Activated CD4-positive, alpha-beta memory T cell treated with anti-CD3 and anti-CD28 coated beads, Interleukin-2, amount 10 ng/mL, durations not matched to agents 7 days and 5 days (primary cell): Measurements from ENCODE around the gene TSHZ3. TPM values are rescaled to one million over a fixed set of nuclear protein-coding genes. Genes with fewer than 3 reads are reported as not detected.

ENCODE experiments used
- CTCF ChIA-PET: fragments of 350-600 bp; sonication (Branson Sonifier 250); formaldehyde crosslinking; loops from one replicate; lab custom pipeline; 2021; ENCODE audit warnings: antibody characterized with exemption, inconsistent platforms; lab: Charles Lee
- POLR2A ChIA-PET: fragments of 350-600 bp; sonication (Branson Sonifier 250); formaldehyde crosslinking; loops from one replicate; lab custom pipeline; 2021; ENCODE audit warnings: antibody characterized with exemption; lab: Charles Lee
- DNase-seq: peaks from one replicate; pipeline ENCODE4 v3.0.0-alpha.2; 2020
- H3K27ac Mint-ChIP-seq: one replicate; pipeline ENCODE4 v1.8.0; 2021; ENCODE audit warnings: mild to moderate bottlenecking, mixed read lengths
- H3K27me3 Mint-ChIP-seq: one replicate; pipeline ENCODE4 v1.8.0; 2021; ENCODE audit warnings: mixed read lengths
- H3K36me3 Mint-ChIP-seq: one replicate; pipeline ENCODE4 v1.8.0; 2021; ENCODE audit warnings: low read depth, mixed read lengths
- H3K4me1 Mint-ChIP-seq: one replicate; pipeline ENCODE4 v1.8.0; 2021; ENCODE audit warnings: mixed read lengths
- H3K4me3 Mint-ChIP-seq: one replicate; pipeline ENCODE4 v1.8.0; 2021; ENCODE audit warnings: mild to moderate bottlenecking, mixed read lengths
- H3K9me3 Mint-ChIP-seq: one replicate; pipeline ENCODE4 v1.8.0; 2021; ENCODE audit warnings: mixed read lengths
- total RNA-seq, 2 experiments: library from RNA; stranded (reverse); gene quantifications; one replicate each; pipeline ENCODE4 v1.2.3, GENCODE V29; 2021

The TSHZ3 gene
- total RNA-seq, 2 experiments from 2014 or later: 3.0 to 4.2 TPM

DNA sequence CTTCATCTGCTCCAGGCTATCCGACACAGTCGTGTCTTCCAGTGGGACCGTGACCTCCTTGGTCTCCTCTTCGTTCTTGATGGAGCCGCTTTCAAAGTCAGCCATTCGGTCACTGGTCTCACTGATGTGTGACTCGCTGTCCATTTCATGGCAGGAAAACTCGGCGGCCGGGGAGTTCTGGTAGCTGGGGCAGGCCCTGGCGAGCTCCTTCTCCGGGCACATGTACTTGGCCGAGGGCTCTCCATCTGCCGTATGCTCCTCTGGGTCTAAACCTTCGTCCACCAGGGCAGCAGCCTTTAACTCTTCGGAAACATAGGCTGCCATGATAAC is 69.8 kb downstream of the TSHZ3 start:
- no peaks in the 10 kb centered on the region for H3K4me1 Mint-ChIP-seq
- no peaks in the 10 kb centered on the region for H3K27me3 Mint-ChIP-seq
- no peaks in the 10 kb centered on the region for H3K36me3 Mint-ChIP-seq
- no peak overlapping the region for H3K27ac Mint-ChIP-seq
- no peak for DNase-seq
- H3K9me3 Mint-ChIP-seq: no peaks in the 10 kb centered on the region
- ChIA-PET CTCF (no interaction called here), POLR2A (no interaction called here)
- H3K4me3 Mint-ChIP-seq: no peak overlapping the region

DNA sequence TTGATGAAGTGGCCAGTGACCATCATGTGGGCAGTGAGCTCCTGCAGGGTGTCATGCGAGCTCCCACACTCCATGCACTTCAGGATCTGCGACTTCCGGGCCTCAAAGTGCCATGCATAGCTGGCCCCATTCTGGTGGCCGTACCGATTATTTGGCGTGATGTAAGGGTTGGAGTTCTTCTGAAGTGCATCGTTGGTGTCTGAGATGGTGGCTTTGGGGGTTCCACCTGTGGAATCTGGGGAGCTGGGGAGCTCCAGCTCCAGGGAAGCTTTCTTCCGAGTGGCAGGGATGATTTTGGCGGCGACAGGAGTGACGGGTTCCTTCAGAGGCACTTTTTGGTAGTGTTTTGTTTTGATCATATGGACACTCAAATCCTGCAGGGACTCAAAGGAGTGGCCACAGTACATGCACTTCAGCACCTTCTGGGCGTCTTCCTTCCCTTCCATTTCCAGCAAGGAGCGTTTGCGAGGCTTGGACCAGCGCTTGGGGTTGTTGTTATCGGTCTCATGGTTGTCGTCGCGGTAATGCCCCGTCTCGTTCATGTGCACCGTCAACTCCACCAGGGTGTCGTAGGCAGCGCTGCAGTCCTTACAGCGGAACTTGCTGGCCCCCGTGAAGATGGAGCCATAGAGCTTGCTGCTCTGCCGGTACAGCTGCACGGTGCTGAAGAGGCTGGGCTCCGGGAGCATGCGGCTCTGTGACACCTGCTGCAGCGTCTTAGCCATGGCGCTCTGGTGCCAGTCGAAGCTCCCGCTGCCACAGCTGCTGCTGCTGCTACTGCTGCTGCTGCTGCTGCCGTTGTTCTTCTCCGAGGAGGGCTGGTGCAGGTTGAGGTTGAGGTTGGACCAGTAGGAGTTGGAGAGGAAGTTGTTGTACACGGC is 70.4 kb downstream of the TSHZ3 start:
- ChIA-PET CTCF (no interaction called here), POLR2A (no interaction called here)
- no peaks in the 10 kb centered on the region for H3K27me3 Mint-ChIP-seq
- H3K27ac Mint-ChIP-seq: no peak overlapping the region
- no peak for DNase-seq
- no peak overlapping the region for H3K4me3 Mint-ChIP-seq
- H3K4me1 Mint-ChIP-seq: no peaks in the 10 kb centered on the region
- H3K9me3 Mint-ChIP-seq: no peaks in the 10 kb centered on the region
- H3K36me3 Mint-ChIP-seq: no peaks in the 10 kb centered on the region

- no peaks in the 10 kb centered on the region for H3K27me3 Mint-ChIP-seq
- ChIA-PET CTCF (no interaction called here), POLR2A (no interaction called here)
- H3K4me1 Mint-ChIP-seq: no peaks in the 10 kb centered on the region
- H3K27ac Mint-ChIP-seq: no peak overlapping the region
- DNase-seq: no peak
- H3K4me3 Mint-ChIP-seq: no peak overlapping the region
- H3K9me3 Mint-ChIP-seq: no peaks in the 10 kb centered on the region
- no peaks in the 10 kb centered on the region for H3K36me3 Mint-ChIP-seq
These were observed 71.7 kb downstream of the TSHZ3 start for GRCh38 chr19:31277516-31277915.

DNA sequence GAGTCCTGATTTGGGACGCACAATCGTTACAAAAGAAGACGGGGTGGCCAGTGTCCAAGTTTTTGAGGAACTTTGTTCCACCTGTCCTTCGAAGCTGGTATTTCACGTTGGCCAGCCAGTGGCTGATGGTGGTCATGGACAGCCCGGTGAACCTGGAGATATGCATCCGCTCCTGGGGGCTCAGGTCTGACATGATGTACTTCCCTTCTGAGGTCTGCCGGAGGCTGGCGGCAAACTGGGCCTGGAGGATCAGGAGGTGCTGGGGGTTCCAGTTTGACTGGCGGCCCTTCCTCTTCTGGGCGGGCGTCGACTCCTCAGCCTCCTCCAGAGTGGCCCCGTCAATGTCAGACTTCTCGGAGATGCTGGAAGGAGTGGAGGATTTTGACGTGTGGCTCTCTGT is 72.4 kb downstream of the TSHZ3 start:
- H3K9me3 Mint-ChIP-seq: no peaks in the 10 kb centered on the region
- H3K27ac Mint-ChIP-seq: no peak overlapping the region
- CTCF ChIA-PET: no interaction called here
- no peaks in the 10 kb centered on the region for H3K4me1 Mint-ChIP-seq
- no peak overlapping the region for H3K4me3 Mint-ChIP-seq
- DNase-seq: no peak
- H3K36me3 Mint-ChIP-seq: no peaks in the 10 kb centered on the region
- POLR2A ChIA-PET: no interaction called here
- H3K27me3 Mint-ChIP-seq: no peaks in the 10 kb centered on the region

DNA sequence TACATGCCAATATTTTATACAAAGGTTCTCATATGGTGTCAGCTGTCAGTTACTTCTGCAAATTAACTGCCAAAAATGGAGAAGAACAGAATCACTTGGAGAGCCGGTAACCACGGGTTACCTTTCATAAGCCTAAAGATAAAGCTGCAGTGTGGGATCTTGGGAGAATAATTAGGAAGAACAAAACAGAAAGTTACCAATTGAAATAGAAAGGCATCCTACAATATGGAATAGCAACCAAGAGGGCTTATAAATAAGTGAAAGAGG is 74.2 kb downstream of the TSHZ3 start:
- H3K9me3 Mint-ChIP-seq: no peaks in the 10 kb centered on the region
- ChIA-PET CTCF (no interaction called here), POLR2A (no interaction called here)
- H3K4me3 Mint-ChIP-seq: no peak overlapping the region
- no peaks in the 10 kb centered on the region for H3K36me3 Mint-ChIP-seq
- H3K27me3 Mint-ChIP-seq: no peaks in the 10 kb centered on the region
- no peak for DNase-seq
- no peak overlapping the region for H3K27ac Mint-ChIP-seq
- no peaks in the 10 kb centered on the region for H3K4me1 Mint-ChIP-seq

DNA sequence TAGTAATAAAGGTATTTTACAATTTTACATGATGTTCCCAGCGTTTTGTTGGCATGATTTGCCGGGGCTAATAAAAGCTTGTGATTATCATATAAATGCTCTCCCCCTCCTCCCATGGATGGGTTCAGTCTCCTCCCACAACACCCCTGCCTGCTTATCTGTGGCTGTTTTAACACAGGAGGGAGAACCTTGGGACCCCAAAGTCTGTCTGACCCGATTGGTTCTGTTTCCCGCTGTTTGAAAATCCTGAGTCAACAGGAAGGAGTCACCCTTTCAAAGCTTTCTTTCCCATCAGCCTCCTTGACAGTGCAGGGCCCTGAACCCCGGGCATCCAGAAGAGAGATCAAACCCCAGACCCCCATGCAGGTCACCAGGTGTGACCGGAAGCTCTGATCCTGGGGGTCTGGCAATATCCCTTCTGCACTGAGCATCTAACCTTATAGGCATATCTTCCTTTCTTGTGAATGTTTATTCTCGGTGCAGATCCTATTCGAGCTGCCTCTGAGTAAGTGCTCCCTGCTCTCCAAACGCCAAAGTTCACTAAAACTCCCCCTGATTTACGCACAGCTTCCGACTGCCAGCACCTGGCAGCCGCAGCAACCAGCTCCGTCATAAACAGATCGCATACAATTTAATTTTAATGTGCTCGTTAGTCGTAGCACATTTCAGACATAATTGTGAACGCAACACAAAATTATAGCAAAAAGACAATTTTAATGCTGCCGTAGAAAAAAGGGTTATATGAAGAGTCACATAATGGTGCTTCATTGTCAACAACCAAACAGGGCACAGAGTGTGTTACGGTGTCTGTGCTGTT is 74.8 kb downstream of the TSHZ3 start:
- no peaks in the 10 kb centered on the region for H3K9me3 Mint-ChIP-seq
- H3K4me1 Mint-ChIP-seq: no peaks in the 10 kb centered on the region
- CTCF ChIA-PET: no interaction called here
- no peaks in the 10 kb centered on the region for H3K36me3 Mint-ChIP-seq
- no peak overlapping the region for H3K4me3 Mint-ChIP-seq
- H3K27ac Mint-ChIP-seq: no peak overlapping the region
- H3K27me3 Mint-ChIP-seq: no peaks in the 10 kb centered on the region
- DNase-seq: no peak
- POLR2A ChIA-PET: no interaction called here

DNA sequence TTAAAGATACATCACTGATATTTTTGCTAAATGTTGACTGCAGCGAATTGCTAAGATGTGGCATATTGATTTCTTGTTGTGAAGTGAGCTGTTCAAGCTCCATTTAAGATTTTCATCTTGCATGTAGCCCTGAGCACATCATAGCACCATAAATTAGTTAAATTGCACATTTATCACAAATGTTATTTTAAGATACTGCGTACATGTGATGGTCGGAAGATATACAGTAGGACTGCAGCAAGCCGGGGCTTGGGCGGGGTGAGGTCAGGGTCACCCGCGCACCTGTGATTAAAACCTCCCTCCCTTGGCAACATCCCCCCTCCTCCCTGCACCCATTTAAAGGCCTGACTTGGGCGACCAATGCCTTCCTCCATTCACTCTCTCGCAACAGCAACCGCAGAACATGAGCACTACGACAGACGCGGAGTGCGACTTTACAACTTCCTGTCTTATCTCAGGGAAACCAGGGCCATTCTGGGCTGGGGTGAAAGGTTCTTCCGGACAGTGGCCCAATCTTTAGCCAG is 76.6 kb downstream of the TSHZ3 start:
- Mint-ChIP-seq H3K4me1 (no peaks in the 10 kb centered on the region), H3K9me3 (no peaks in the 10 kb centered on the region), H3K36me3 (no peaks in the 10 kb centered on the region), H3K4me3 (no peak overlapping the region), H3K27me3 (no peaks in the 10 kb centered on the region), H3K27ac (no peak overlapping the region)
- ChIA-PET POLR2A (no interaction called here), CTCF (no interaction called here)
- no peak for DNase-seq

GRCh38 chr19:31271306-31271911 is 77.8 kb downstream of the TSHZ3 start:
- Mint-ChIP-seq H3K9me3 (no peaks in the 10 kb centered on the region), H3K4me3 (no peak overlapping the region), H3K27me3 (no peaks in the 10 kb centered on the region), H3K36me3 (no peaks in the 10 kb centered on the region), H3K4me1 (no peaks in the 10 kb centered on the region), H3K27ac (no peak overlapping the region)
- ChIA-PET CTCF (no interaction called here), POLR2A (no interaction called here)
- no peak for DNase-seq

DNA sequence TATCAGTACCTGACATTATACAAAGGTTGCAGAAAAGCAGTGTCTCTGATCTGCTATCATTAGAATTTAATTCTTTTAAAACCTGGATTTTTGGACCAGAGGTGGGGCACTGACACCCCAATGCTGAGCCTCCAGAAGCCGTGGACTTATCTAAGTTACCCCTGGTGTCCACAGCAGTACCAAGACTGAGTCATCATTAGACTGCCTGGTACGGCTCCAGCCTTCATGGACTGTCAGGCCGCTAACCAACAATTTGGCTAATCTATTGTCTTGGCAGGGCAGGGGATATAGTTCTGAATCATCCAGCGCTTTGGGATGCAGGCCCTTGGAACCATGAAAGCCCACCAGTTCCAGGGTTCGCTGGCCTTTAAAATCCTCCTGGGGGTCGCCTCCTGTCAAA is 78.3 kb downstream of the TSHZ3 start:
- Mint-ChIP-seq H3K27me3 (no peaks in the 10 kb centered on the region), H3K4me3 (no peak overlapping the region), H3K36me3 (no peaks in the 10 kb centered on the region), H3K9me3 (no peaks in the 10 kb centered on the region), H3K4me1 (no peaks in the 10 kb centered on the region), H3K27ac (no peak overlapping the region)
- ChIA-PET POLR2A (no interaction called here), CTCF (no interaction called here)
- no peak for DNase-seq

- Mint-ChIP-seq H3K36me3 (no peaks in the 10 kb centered on the region), H3K9me3 (no peaks in the 10 kb centered on the region), H3K27ac (no peak overlapping the region), H3K4me3 (no peak overlapping the region), H3K27me3 (no peaks in the 10 kb centered on the region), H3K4me1 (no peaks in the 10 kb centered on the region)
- no peak for DNase-seq
- POLR2A ChIA-PET: no interaction called here
- CTCF ChIA-PET: interaction anchor here (0.8 kb wide), 1 partner anchor 587 kb away, joined by 4 read pairs; no protein-coding TSS in a partner anchor
These were observed 79.7 kb downstream of the TSHZ3 start for GRCh38 chr19:31269425-31270127.

GRCh38 chr19:31268751-31269383 is 80.4 kb downstream of the TSHZ3 start:
- POLR2A ChIA-PET: no interaction called here
- no peak overlapping the region for H3K27ac Mint-ChIP-seq
- CTCF ChIA-PET: interaction anchor here (0.8 kb wide), 1 partner anchor 586 kb away, joined by 4 read pairs; no protein-coding TSS in a partner anchor

DNA sequence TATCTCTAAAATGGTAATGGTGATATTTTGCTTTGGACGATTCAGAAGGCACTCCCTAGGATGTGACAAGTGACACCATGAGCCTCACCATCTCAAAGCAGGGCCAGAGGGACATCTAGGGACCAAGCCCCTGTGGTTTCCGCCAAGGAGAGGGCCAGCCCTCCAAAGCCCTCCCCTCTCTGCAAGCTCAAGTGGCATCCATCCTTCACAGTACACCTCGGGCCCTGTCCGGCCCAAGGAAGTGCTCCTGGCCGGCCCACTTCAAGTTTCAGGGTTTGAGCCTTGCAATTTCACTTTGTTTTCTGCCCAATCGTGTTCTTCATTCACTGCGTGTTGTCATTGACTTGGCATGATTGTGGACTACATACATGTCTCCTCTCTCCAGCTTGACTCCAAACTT is 82.5 kb downstream of the TSHZ3 start:
- H3K4me1 Mint-ChIP-seq: no peaks in the 10 kb centered on the region
- H3K27me3 Mint-ChIP-seq: no peaks in the 10 kb centered on the region
- CTCF ChIA-PET: no interaction called here
- DNase-seq: no peak
- POLR2A ChIA-PET: no interaction called here
- no peaks in the 10 kb centered on the region for H3K36me3 Mint-ChIP-seq
- no peak overlapping the region for H3K27ac Mint-ChIP-seq
- H3K9me3 Mint-ChIP-seq: no peaks in the 10 kb centered on the region
- no peak overlapping the region for H3K4me3 Mint-ChIP-seq

More at GRCh38 chr19:31268751-31269383, 80.4 kb downstream of the TSHZ3 start:
- no peak for DNase-seq
- H3K36me3 Mint-ChIP-seq: no peaks in the 10 kb centered on the region
- H3K4me3 Mint-ChIP-seq: no peak overlapping the region
- no peaks in the 10 kb centered on the region for H3K4me1 Mint-ChIP-seq
- H3K27me3 Mint-ChIP-seq: no peaks in the 10 kb centered on the region
- H3K9me3 Mint-ChIP-seq: no peaks in the 10 kb centered on the region
